ENCODE results near the gene SHROOM3. TPM values are rescaled to one million over a fixed set of nuclear protein-coding genes. Genes with fewer than 3 reads are reported as not detected.

SHROOM3 gene
- total RNA-seq, 1 donor from 2014 or later, result 45.1 TPM

GRCh38 chr4:76738086-76738931 is 303.3 kb downstream of the SHROOM3 start:
- no peak for TF ChIP-seq CTCF (IDR thresholded peaks at IDR 0.05; ENCODE audit: insufficient read depth, low read length, poor library complexity, severe bottlenecking)
- no peaks in the 10 kb centered on the region for H3K27me3 ChIP-seq (ENCODE audit: control insufficient read depth, insufficient read depth, low read length)
- DNase-seq (ENCODE audit: low read depth), result no peak
- no peak overlapping the region for H3K4me3 ChIP-seq (ENCODE audit: low read depth, low read length)
- peaks cover 2% of the 10 kb centered on the region for H3K36me3 ChIP-seq (ENCODE audit: control insufficient read depth, insufficient read depth, low read length)

- no peak for DNase-seq (ENCODE audit: low read depth)
- Histone ChIP-seq H3K36me3 (ENCODE audit: control insufficient read depth, insufficient read depth, low read length) (peaks cover 2% of the 10 kb centered on the region), H3K4me3 (ENCODE audit: low read depth, low read length) (no peak overlapping the region), H3K27me3 (ENCODE audit: control insufficient read depth, insufficient read depth, low read length) (no peaks in the 10 kb centered on the region)
- TF ChIP-seq CTCF (IDR thresholded peaks at IDR 0.05; ENCODE audit: insufficient read depth, low read length, poor library complexity, severe bottlenecking), result no peak
These were observed 305.2 kb downstream of the SHROOM3 start for GRCh38 chr4:76740192-76740591.

- no peak overlapping the region for H3K4me3 ChIP-seq (ENCODE audit: low read depth, low read length)
- no peak for TF ChIP-seq CTCF (IDR thresholded peaks at IDR 0.05; ENCODE audit: insufficient read depth, low read length, poor library complexity, severe bottlenecking)
These were observed 306.0 kb downstream of the SHROOM3 start for GRCh38 chr4:76740866-76741662.

GRCh38 chr4:76741663-76742020 is 306.6 kb downstream of the SHROOM3 start:
- H3K27me3 ChIP-seq (ENCODE audit: control insufficient read depth, insufficient read depth, low read length), result no peaks in the 10 kb centered on the region

More at GRCh38 chr4:76740866-76741662, 306.0 kb downstream of the SHROOM3 start:
- no peaks in the 10 kb centered on the region for H3K27me3 ChIP-seq (ENCODE audit: control insufficient read depth, insufficient read depth, low read length)
- H3K36me3 ChIP-seq (ENCODE audit: control insufficient read depth, insufficient read depth, low read length), result peaks cover 2% of the 10 kb centered on the region
- DNase-seq (ENCODE audit: low read depth), result no peak

GRCh38 chr4:76744241-76744921 is 309.4 kb downstream of the SHROOM3 start:
- no peak for DNase-seq (ENCODE audit: low read depth)

More at GRCh38 chr4:76741663-76742020, 306.6 kb downstream of the SHROOM3 start:
- no peak for TF ChIP-seq CTCF (IDR thresholded peaks at IDR 0.05; ENCODE audit: insufficient read depth, low read length, poor library complexity, severe bottlenecking)
- peaks cover 2% of the 10 kb centered on the region for H3K36me3 ChIP-seq (ENCODE audit: control insufficient read depth, insufficient read depth, low read length)
- no peak for DNase-seq (ENCODE audit: low read depth)
- H3K4me3 ChIP-seq (ENCODE audit: low read depth, low read length), result no peak overlapping the region

More at GRCh38 chr4:76744241-76744921, 309.4 kb downstream of the SHROOM3 start:
- no peak for TF ChIP-seq CTCF (IDR thresholded peaks at IDR 0.05; ENCODE audit: insufficient read depth, low read length, poor library complexity, severe bottlenecking)
- peaks cover 2% of the 10 kb centered on the region for H3K36me3 ChIP-seq (ENCODE audit: control insufficient read depth, insufficient read depth, low read length)
- H3K4me3 ChIP-seq (ENCODE audit: low read depth, low read length), result no peak overlapping the region
- no peaks in the 10 kb centered on the region for H3K27me3 ChIP-seq (ENCODE audit: control insufficient read depth, insufficient read depth, low read length)

Measured in kidney epithelial cell (primary cell).